IMR-90 (cell line): Measurements from ENCODE around the gene PJA2. TPM values are rescaled to one million over a fixed set of nuclear protein-coding genes. Genes with fewer than 3 reads are reported as not detected.

Source experiments
- ATAC-seq: fragments of 200-7000 bp; cut with Tn5 transposase; 2 replicates; pipeline ENCODE4 v1.9.1; 2020; ENCODE audit warnings: low read depth, mild to moderate bottlenecking, moderate library complexity
- BruUV-seq: library from RNA; stranded (reverse); fragments of 400-500 nt; replicated peaks from 2 replicates; lab custom pipeline; 2021; lab: Mats Ljungman, UMichigan
- CTCF ChIA-PET: fragments of 300-600 bp; formaldehyde crosslinking; extraction: SDS; loops from one replicate; lab custom pipeline; 2021; ENCODE audit warnings: antibody characterized with exemption; lab: Yijun Ruan, JAX
- POLR2A ChIA-PET: fragments of 300-600 bp; sonication (Branson Sonifier 250); formaldehyde crosslinking; loops from one replicate; lab custom pipeline; 2022; ENCODE audit warnings: antibody characterized with exemption; ENCODE audit not compliant: unreplicated experiment; lab: Charles Lee
- DNase-seq: peaks from one replicate; pipeline ENCODE4 v3.0.0; 2013
- H2AFZ ChIP-seq: replicated peaks from 2 replicates; pipeline ENCODE3; 2013; ENCODE audit warnings: low read length, mild to moderate bottlenecking; ENCODE audit not compliant: poor library complexity
- H2AK5ac ChIP-seq: 2 replicates; pipeline ENCODE4 v1.6.1; 2013; ENCODE audit warnings: low read depth, low read length, inconsistent platforms
- H2AK9ac ChIP-seq: replicated peaks from 2 replicates; pipeline ENCODE3; 2013; ENCODE audit warnings: mild to moderate bottlenecking, low read depth, low read length, moderate library complexity; ENCODE audit not compliant: poor library complexity
- H2BK120ac ChIP-seq: 2 replicates; pipeline ENCODE4 v1.6.1; 2013; ENCODE audit warnings: low read depth, low read length, inconsistent platforms
- H2BK15ac ChIP-seq: 3 replicates; pipeline ENCODE4 v1.6.1; 2013; ENCODE audit warnings: low read depth, low read length, inconsistent platforms
- H2BK20ac ChIP-seq: 2 replicates; pipeline ENCODE4 v1.6.1; 2013; ENCODE audit warnings: low read depth, mild to moderate bottlenecking, inconsistent platforms, low read length, moderate library complexity
- H2BK5ac ChIP-seq: 2 replicates; pipeline ENCODE4 v1.6.1; 2013; ENCODE audit warnings: mild to moderate bottlenecking, low read depth, low read length, inconsistent platforms; ENCODE audit not compliant: poor library complexity, severe bottlenecking
- H3K14ac ChIP-seq: replicated peaks from 2 replicates; pipeline ENCODE4 v1.6.1; 2013; ENCODE audit warnings: low read depth, low read length, inconsistent platforms
- H3K18ac ChIP-seq: 2 replicates; pipeline ENCODE4 v1.6.1; 2013; ENCODE audit warnings: low read depth, low read length, control low read depth
- H3K23ac ChIP-seq: 2 replicates; pipeline ENCODE4 v1.6.1; 2013; ENCODE audit warnings: low read depth, low read length, inconsistent platforms
- H3K27ac ChIP-seq: 2 replicates; pipeline ENCODE4 v1.5.1; 2013; ENCODE audit warnings: mild to moderate bottlenecking, control low read depth, low read length; ENCODE audit not compliant: insufficient read depth
- H3K27me3 ChIP-seq: 2 replicates; pipeline ENCODE4 v1.6.1; 2013; ENCODE audit warnings: low read length; ENCODE audit not compliant: control insufficient read depth, insufficient read depth
- H3K36me3 ChIP-seq: 2 replicates; pipeline ENCODE4 v1.6.1; 2013; ENCODE audit warnings: low read length, mixed read lengths; ENCODE audit not compliant: control insufficient read depth, insufficient read depth
- H3K4ac ChIP-seq: 2 replicates; pipeline ENCODE4 v1.6.1; 2013; ENCODE audit warnings: low read depth, low read length, inconsistent platforms
- H3K4me1 ChIP-seq: 2 replicates; pipeline ENCODE4 v1.6.1; 2013; ENCODE audit warnings: low read length, mixed read lengths; ENCODE audit not compliant: control insufficient read depth, insufficient read depth
- H3K4me2 ChIP-seq: 2 replicates; pipeline ENCODE4 v1.6.1; 2013; ENCODE audit warnings: low read depth, mild to moderate bottlenecking, control low read depth, low read length, moderate library complexity
- H3K4me3 ChIP-seq: 2 replicates; pipeline ENCODE4 v1.5.1; 2013; ENCODE audit warnings: low read depth, mild to moderate bottlenecking, control low read depth, low read length, moderate library complexity; ENCODE audit not compliant: insufficient read depth
- H3K56ac ChIP-seq: 2 replicates; pipeline ENCODE4 v1.6.1; 2013; ENCODE audit warnings: low read length, inconsistent platforms; ENCODE audit not compliant: insufficient read depth; ENCODE audit errors: extremely low read depth
- H3K79me1 ChIP-seq, 2 experiments: 2 replicates each; pipeline ENCODE4 v1.6.1; 2013; ENCODE audit warnings: low read length in 2 of 2, inconsistent platforms in 1 of 2, low read depth in 1 of 2
- H3K9ac ChIP-seq: 2 replicates; pipeline ENCODE4 v1.6.1; 2013; ENCODE audit warnings: low read depth, low read length, control low read depth
- H3K9me1 ChIP-seq: 2 replicates; pipeline ENCODE4 v1.6.1; 2013; ENCODE audit warnings: low read length, inconsistent platforms; ENCODE audit not compliant: insufficient read depth
- H3K9me3 ChIP-seq: 2 replicates; pipeline ENCODE4 v1.6.1; 2013; ENCODE audit warnings: low read length; ENCODE audit not compliant: control insufficient read depth, insufficient read depth
- H4K20me1 ChIP-seq: 2 replicates; pipeline ENCODE4 v1.6.1; 2013; ENCODE audit warnings: low read length, inconsistent platforms; ENCODE audit not compliant: insufficient read depth
- H4K5ac ChIP-seq: 2 replicates; pipeline ENCODE4 v1.6.1; 2013; ENCODE audit warnings: mild to moderate bottlenecking, low read depth, low read length, control low read depth
- H4K8ac ChIP-seq, 2 experiments: 2 replicates each; pipeline ENCODE4 v1.6.1; 2013; ENCODE audit warnings: low read depth in 2 of 2, low read length in 2 of 2, control low read depth in 1 of 2, inconsistent platforms in 1 of 2
- H4K91ac ChIP-seq: 2 replicates; pipeline ENCODE4 v1.6.1; 2013; ENCODE audit warnings: low read depth, low read length, inconsistent platforms; ENCODE audit not compliant: insufficient read depth
- BHLHE40 ChIP-seq: fragments of 150-350 bp; IDR thresholded peaks from 2 replicates; pipeline ENCODE4 v1.6.1; 2016; ENCODE audit warnings: mild to moderate bottlenecking, low read depth, low read length
- ELK1 ChIP-seq: fragments of 150-350 bp; IDR thresholded peaks from 2 replicates; pipeline ENCODE4 v1.6.1; 2016; ENCODE audit warnings: low read depth, mild to moderate bottlenecking, low read length, moderate library complexity, borderline replicate concordance
- FOS ChIP-seq: fragments of 150-350 bp; IDR thresholded peaks from 2 replicates; pipeline ENCODE4 v1.6.1; 2016; ENCODE audit warnings: low read depth, low read length
- MXI1 ChIP-seq: IDR thresholded peaks from 2 replicates; pipeline ENCODE4 v1.6.1; 2012; ENCODE audit warnings: low read depth, mild to moderate bottlenecking, low read length, moderate library complexity, borderline replicate concordance
- NFE2L2 ChIP-seq: fragments of 150-350 bp; IDR thresholded peaks from 2 replicates; pipeline ENCODE4 v1.6.1; 2016; ENCODE audit warnings: low read depth, mild to moderate bottlenecking, low read length
- POLR2A ChIP-seq: IDR thresholded peaks from 2 replicates; pipeline ENCODE4 v1.6.1; 2012; ENCODE audit warnings: mild to moderate bottlenecking, low read depth, low read length
- RFX5 ChIP-seq: IDR thresholded peaks from 2 replicates; pipeline ENCODE4 v1.8.0; 2012; ENCODE audit warnings: low read depth, mild to moderate bottlenecking, low read length, moderate library complexity
- WGBS, 2 experiments: methylation state at CpG; one replicate each; pipeline versions ENCODE4 v1.1.5 to v1.1.7; 2013; ENCODE audit warnings: missing lambda C conversion rate in 2 of 2; ENCODE audit not compliant: insufficient read length in 1 of 2; ENCODE audit errors: extremely low coverage in 2 of 2; 5-methylcytosine and 5-hydroxymethylcytosine counted together
- dilution Hi-C: fragments of 300-500 bp; cut with HindIII; formaldehyde crosslinking; loops from one replicate; pipeline ENCODE4 v1.14.3; 2018; ENCODE audit warnings: low sequenced_read_pairs; ENCODE audit not compliant: unreplicated experiment
- in situ Hi-C: fragments of 300-500 bp; cut with MboI; formaldehyde crosslinking; loops from 3 replicates; pipeline ENCODE4 v1.14.3; 2019; ENCODE audit warnings: low sequenced_read_pairs, inconsistent platforms, mixed read lengths
- intact Hi-C: fragments of 100-400 bp; cut with micrococcal nuclease; formaldehyde crosslinking; loops from 2 replicates; pipeline ENCODE4 v1.10.0; 2022
- polyA plus RNA-seq, 3 experiments: library from polyadenylated mRNA; depleted of rRNA; stranded (reverse); fragments of >200 nt; gene quantifications; 2 replicates each; pipeline ENCODE4 v1.2.3, GENCODE V29; 2012; ENCODE audit warnings: low replicate concordance in 1 of 3
- total RNA-seq: library from RNA; depleted of rRNA; stranded (reverse); fragments of >200 nt; gene quantifications from 2 replicates; pipeline ENCODE4 v1.2.3, GENCODE V29; 2012

PJA2 gene
- total and polyA plus RNA-seq, 2 of the 4 experiments (the other 2 are of a cell fraction), result 42.3 to 70.6 TPM

GRCh38 chr5:109316634-109317033 is 93.1 kb downstream of the PJA2 start:
- no TSS peak for BruUV-seq
- POLR2A ChIA-PET, result no interaction called here
- Histone ChIP-seq H3K18ac (no peak overlapping the region), H3K4me1 (no peaks in the 10 kb centered on the region), H3K4ac (no peak overlapping the region; the same call in 1 of the 2 replicates), H2BK15ac (no peak overlapping the region), H2BK120ac (no peak overlapping the region), H3K4me2 (no peak overlapping the region), H2AK9ac (peak overlapping the region; percentile 17), H4K8ac (no peak overlapping the region), H2AK5ac (no peak overlapping the region), H3K27me3 (no peaks in the 10 kb centered on the region), H3K56ac (no peak overlapping the region), H4K91ac (no peak overlapping the region), H3K9ac (no peak overlapping the region), H2BK20ac (no peak overlapping the region), H3K27ac (no peak overlapping the region), H4K20me1 (no peaks in the 10 kb centered on the region), H3K36me3 (no peaks in the 10 kb centered on the region), H2BK5ac (no peak overlapping the region), H4K5ac (no peak overlapping the region), H3K9me3 (no peaks in the 10 kb centered on the region), H3K14ac (peak overlapping the region; percentile 48; the same call in 1 of the 2 replicates), H3K9me1 (no peaks in the 10 kb centered on the region), H3K79me1 (no peaks in the 10 kb centered on the region), H3K23ac (no peak overlapping the region), H2AFZ (no peak overlapping the region), H3K4me3 (no peak overlapping the region)
- DNase-seq (peak; percentile 61), ATAC-seq (no peak)
- intact Hi-C loops, result no loop called here
- WGBS, 2 experiments, result 29% methylated on average over 2 of the region's 4 CpGs; no CpG with 5 or more reads in 1 of the 2 experiments
- in situ Hi-C loops, result no loop called here
- dilution Hi-C loops, result no loop called here
- CTCF ChIA-PET, result no interaction called here
- TF ChIP-seq NFE2L2, result no peak
- TF ChIP-seq RFX5, result no peak
- no peak for TF ChIP-seq POLR2A
- no peak for TF ChIP-seq MXI1
- no peak for TF ChIP-seq FOS
- peak; percentile 24; the same call in 1 of the 2 replicates for TF ChIP-seq BHLHE40
- TF ChIP-seq ELK1, result no peak
